Fibroblast of the conjunctiva (primary cell): ENCODE results near the gene OR56A5.
"Not testable (repeated sequence)": the region's sequence is repeated elsewhere in the genome, so short reads cannot be mapped to it uniquely, and the experiment has no call there.

Experiments
- DNase-seq: peaks from one replicate; pipeline ENCODE4 v3.0.0-alpha.2; 2010; ENCODE audit warnings: low read depth

Gene OR56A5, protein sequence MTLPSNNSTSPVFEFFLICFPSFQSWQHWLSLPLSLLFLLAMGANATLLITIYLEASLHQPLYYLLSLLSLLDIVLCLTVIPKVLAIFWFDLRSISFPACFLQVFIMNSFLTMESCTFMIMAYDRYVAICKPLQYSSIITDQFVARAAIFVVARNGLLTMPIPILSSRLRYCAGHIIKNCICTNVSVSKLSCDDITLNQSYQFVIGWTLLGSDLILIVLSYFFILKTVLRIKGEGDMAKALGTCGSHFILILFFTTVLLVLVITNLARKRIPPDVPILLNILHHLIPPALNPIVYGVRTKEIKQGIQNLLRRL

GRCh38 chr11:5968394-5968793 lies at the start of gene OR56A5:
Gene OR56A5 (minus strand): TSS chr11:5968494. CDS start chr11:5968494, 0 bp downstream.
- DNase-seq = no peak

DNA sequence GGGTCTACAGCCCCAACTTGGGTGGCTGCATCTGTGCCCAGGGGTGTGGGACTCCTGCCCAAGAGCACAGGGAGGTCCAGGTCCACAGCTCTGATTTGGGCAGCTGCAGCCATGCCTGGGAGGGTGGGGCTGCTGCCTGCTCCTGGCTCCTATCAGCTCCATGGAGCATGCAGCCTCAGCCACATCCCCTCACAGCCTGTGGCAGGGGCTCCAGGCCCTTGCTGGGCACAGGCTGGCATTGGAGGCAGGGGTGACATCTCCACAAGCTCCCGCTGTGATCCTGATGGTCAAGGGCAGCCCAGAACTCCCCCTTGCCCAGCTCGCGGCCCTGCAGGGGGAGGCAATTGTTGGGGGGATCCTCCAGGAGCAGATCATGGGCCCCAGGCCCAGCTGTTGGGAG lies 44.7 kb upstream of the OR56A5 start:
- no peak for DNase-seq

DNA sequence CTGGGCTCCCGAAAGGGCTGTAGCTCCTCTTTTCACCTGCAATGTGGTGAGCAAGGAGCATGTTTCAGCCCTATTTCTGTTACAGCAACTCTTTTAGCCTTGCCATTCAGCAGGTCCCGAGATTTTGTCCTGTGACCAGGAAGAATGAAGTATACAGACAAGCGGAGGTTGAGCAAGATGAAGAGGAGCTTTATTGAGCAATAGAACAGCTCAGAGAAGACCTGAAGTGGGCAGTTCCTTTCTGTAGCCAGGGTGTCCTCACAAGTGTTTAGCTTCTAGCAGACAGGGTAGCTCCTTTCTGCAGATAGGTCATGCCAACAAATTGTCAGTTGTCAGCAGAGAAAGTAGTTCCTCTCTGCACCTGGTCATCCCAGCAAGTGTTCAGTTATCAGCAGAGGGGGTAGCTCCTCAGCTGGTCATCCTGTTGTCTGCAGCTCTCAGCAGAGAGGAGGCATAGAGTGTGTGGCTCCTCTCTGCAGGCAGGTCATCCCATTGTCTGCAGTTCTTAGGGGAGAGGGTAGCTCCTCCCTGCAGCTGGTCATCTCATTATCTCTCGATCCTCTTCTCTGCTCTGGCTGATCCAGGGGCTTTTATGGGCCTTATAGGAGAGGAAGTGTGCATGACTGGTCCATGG lies 43.9 kb upstream of the OR56A5 start:
- no peak for DNase-seq

DNA sequence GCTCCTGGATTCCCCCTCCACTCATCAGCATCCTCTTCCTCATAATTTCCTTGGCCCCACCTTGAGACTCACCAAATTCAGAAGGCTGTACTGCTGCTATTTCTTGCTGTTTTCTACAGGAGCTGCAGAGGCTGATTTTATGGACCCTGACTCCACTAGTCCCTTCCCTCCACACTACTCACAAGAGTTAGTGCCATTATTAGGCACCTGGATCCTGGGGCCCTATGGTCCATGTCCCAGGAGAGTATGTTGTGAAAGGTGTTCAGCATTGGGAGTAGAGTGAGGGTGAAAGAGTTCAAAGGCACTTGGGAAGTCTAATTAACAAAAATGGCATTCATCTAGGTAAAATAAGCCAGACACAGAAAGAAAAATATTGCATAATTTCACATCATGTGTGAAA lies 38.6 kb upstream of the OR56A5 start, which contains the start of gene OR56A4:
Gene OR56A4, minus strand, starts transcription at position 101 of the 400 bp plus-strand sequence. CDS start 3,954 bp downstream, outside the sequence.
- no peak for DNase-seq

- DNase-seq = no peak
These were observed 38.1 kb upstream of the OR56A5 start for GRCh38 chr11:6006395-6006794.

DNA sequence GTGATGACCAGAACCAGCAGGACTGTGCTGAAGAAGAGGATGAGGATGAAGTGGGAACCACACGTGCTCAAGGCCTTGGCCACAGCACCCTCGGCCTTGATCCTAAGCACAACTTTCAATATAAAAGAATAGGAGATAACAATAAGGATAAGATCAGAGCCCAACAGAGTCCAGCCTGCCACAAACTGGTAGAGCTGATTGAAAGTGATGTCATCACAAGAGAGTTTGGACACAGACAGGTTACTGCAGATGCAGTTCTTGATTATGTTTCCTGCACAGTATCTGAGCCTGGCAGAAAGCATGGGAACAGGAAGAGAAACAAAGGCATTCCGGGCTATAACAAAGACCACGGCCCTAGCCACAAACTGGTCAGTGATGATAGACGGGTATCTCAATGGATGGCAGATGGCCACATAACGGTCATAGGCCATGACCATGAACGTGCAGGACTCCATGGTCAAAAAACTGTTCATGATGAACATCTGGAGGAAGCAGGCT lies 34.0 kb upstream of the OR56A5 start:
- no peak for DNase-seq

DNA sequence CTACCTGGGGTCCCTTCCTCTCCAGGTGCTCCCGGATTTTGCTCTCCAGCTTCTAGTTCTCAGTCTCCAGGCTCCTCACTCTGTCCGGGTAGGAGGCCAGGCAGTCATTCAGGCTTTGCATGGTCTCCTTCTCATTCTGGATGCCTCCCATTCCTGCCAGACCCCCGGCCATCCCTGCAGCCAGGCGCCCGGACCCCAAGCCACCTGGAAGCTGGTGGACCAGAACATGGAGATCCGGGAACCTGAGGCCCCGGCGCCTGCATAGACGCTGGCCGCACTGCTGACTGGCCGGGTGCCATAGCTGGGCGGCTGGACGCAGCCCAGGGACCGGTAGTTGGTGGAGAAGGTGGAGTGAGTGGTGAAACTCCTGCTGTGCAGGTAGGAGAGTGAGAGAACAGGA lies 26.5 kb upstream of the OR56A5 start:
- DNase-seq = no peak

DNA sequence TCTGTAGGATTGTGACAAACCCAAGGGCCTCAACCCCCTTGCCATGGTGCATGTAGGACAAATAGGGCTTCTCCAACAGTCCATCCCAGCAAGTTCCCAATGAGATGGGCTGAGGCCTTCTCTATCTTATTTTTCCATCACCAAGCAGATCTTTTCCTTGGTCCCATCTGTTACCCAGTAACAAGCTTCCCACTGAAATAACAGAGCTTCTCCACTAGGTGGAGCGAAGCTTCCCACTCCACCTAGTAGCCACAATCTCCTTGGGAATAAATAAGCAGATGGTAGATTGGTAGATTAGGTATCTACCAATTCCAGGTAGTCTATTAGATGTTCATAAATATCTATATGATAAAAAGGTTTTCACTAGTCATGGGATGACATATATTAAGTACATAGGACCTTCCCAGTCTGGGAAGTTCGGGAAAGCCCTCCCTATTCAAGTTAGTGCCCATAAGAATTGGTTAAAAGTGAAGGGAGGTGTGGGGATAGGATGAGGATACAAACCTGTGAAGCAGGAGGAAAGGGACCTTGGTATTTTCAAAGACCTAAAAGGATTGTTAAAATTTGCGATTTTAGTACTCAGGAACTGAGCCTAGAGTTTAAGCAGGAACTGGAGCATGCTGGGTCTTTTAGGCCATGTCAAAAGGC lies 24.4 kb upstream of the OR56A5 start:
- DNase-seq = no peak

GRCh38 chr11:5992150-5992549 lies 23.9 kb upstream of the OR56A5 start:
- no peak for DNase-seq

DNA sequence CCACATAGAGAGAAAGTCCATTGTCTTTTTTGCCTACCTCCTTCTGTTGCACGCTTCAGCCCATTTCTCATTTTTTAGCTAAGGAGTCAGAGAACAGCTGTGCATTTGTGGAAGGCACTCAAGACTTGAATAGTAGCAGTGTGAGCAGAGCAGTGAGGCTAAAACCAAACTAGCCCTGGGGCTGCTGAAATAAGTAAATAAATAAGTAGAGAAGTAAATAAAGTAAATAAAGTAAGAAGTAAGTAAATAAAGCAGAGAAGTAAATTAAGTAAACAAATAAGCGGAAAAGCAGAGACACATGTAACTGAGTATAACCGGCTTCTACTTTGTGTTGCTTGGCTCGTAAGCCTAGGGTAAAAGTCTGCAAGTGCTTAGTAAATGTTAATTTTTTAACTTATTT lies 20.9 kb upstream of the OR56A5 start:
- DNase-seq = no peak

DNA sequence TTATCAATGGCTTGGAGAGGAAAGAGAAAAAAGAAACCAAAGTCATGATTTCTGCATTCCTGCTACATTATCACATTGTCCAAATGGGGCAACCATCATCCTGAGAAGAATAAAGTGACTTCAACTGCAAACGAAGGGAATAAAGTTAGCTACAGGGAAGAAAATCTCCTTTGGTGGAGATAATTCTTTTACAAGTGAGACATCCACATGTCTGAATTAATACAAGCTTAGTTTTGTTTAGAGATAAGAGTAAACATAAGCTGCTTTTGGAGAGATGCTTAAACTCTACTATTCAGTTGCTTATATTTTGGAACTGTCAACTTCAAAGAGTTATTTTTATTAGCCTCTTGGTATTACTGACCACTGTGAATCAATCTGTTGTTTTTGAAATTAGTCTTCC lies 18.6 kb upstream of the OR56A5 start, which contains the start of gene OR52L1:
Gene OR52L1, minus strand, starts transcription at position 101 of the 400 bp plus-strand sequence. Its CDS starts 55 bp downstream, at position 46.
- no peak for DNase-seq

DNA sequence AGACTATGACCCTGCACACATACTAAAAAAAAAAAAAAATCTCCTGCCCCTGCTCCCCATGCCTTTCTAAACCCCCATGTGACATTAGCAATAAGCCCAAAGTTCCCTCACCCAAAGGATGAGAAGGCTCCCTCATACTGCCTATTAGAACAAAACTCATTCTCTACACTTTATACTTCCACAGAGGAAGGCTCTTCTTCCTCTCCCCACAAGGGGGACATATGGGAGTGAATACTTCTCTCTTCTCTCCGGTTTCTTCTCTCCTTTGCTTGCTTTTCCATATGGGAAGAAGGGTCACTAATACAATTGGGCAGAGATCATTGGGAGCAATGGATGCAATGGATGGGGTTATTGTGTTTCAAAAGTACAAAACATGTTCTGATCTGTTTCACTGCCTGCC lies 15.1 kb upstream of the OR56A5 start:
- no peak for DNase-seq

DNA sequence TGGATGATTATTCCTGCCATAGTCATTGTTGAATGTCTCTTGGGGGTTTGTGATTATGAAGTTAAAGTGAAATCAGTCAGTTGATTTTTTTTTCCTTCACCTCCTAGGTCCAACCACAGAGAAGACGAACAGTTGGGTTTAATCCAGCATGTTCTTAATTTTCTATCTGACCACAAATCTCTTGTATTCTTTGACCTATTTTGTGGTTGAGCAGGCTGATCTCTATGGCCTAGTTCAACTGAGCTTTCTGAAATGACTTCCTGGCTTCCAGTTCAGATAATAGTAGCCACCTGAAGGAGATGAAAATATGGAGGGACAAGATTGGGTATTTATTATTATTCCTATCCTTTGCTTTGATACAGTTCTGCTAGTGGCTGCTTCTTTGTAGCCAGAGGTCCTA lies 5.2 kb upstream of the OR56A5 start:
- no peak for DNase-seq

- DNase-seq = no peak
These were observed 586 bp downstream of the OR56A5 start for GRCh38 chr11:5967708-5968107.

DNA sequence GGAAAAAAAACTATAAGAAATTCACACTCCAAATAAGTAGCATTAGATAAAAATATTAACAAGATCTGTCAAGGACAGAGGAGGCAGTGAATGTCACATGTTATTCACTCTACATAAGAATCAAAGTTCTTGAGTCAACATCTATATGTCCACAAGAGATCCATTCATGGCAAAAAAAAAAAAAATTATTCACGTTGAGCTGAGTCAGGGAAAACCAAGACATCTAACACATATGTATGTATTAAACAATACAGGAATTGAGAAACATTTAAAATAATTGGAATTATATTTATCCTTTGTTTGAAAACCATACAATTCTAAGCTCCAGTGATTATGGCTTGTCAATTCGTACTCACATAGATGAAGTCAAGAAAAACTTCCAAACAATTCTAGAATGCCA lies 1.3 kb downstream of the OR56A5 start:
- DNase-seq = no peak

- not testable (repeated sequence) for DNase-seq
These were observed 7.5 kb downstream of the OR56A5 start for GRCh38 chr11:5960704-5961320.

- no peak for DNase-seq
These were observed 12.7 kb downstream of the OR56A5 start for GRCh38 chr11:5955586-5955985.

- no peak for DNase-seq
These were observed 26.3 kb downstream of the OR56A5 start, which contains the start of gene OR56A3 for GRCh38 chr11:5941951-5942350. Gene OR56A3 (plus strand): TSS chr11:5942251. CDS start chr11:5947347, 5,096 bp downstream.

GRCh38 chr11:5940748-5941147 lies 27.5 kb downstream of the OR56A5 start:
- no peak for DNase-seq

DNA sequence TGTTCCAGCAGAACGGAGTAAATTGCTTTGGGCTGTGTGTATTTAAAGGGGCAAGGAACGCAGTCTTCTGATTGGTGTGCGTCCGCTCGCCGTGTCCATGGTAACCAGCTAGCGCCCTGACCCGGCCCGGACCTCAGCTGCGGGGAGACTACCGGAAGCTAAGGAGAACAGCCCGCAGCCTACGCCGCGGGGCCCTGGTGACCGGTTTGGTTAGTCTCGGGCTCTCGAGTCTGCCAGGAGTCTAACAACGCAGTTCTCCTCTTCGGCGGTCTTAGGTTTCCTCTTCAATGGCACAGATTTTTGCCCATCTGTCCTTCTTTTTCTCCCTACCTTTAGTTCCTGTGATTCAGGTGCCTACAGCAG lies 29.7 kb downstream of the OR56A5 start:
- DNase-seq = no peak

GRCh38 chr11:5937868-5938602 lies 30.3 kb downstream of the OR56A5 start:
- no peak for DNase-seq

GRCh38 chr11:5933116-5933515 lies 35.2 kb downstream of the OR56A5 start:
- DNase-seq = no peak
